ENCODE results near the gene RPS6KB1.
"Not testable (repeated sequence)": the region's sequence is repeated elsewhere in the genome, so short reads cannot be mapped to it uniquely, and the experiment has no call there.

The RPS6KB1 gene

DNA sequence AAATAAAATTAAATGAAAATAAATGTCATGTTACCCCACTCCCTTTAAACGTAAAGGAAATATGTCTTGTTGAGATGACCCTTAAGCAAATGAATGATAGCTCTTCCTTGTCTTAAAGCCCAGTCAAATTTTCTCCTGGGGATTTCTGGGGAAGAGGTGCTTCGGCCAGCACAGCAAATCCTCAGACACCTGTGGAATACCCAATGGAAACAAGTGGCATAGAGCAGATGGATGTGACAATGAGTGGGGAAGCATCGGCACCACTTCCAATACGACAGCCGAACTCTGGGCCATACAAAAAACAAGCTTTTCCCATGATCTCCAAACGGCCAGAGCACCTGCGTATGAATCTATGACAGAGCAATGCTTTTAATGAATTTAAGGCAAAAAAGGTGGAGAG is 53.5 kb downstream of the RPS6KB1 start:
- DNase-seq = not testable (repeated sequence)

DNA sequence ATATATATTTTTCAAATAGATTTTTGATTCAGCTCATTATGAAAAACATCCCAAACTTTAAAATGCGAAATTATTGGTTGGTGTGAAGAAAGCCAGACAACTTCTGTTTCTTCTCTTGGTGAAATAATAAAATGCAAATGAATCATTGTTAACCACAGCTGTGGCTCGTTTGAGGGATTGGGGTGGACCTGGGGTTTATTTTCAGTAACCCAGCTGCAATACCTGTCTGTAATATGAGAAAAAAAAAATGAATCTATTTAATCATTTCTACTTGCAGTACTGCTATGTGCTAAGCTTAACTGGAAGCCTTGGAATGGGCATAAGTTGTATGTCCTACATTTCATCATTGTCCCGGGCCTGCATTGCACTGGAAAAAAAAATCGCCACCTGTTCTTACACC is 54.4 kb downstream of the RPS6KB1 start:
- not testable (repeated sequence) for DNase-seq

DNA sequence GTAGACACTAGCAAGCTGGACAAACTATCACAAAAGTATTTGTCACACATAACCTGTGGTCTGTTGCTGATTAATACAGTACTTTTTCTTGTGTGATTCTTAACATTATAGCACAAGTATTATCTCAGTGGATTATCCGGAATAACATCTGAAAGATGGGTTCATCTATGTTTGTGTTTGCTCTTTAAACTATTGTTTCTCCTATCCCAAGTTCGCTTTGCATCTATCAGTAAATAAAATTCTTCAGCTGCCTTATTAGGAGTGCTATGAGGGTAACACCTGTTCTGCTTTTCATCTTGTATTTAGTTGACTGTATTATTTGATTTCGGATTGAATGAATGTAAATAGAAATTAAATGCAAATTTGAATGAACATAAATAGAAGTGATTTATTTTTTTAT is 57.1 kb downstream of the RPS6KB1 start:
- no peak for DNase-seq

DNA sequence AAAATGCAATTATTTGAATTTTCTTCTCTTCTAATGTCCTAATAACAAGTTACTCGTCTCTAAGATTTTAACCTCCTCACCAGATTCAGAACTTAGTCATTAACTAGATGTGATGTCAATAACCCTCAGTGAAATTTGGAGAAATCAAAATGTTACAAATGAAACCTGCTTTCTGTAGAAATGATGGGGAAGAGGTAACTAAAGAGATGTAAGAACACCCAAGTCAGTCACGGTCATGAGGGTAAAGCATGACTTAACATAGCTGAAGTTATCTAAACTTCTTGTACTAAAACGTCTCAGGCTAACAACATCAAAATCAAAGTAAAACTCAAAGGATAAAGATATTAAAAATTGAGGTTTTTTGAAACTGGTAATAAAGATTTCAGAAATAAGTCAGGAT is 61.9 kb downstream of the RPS6KB1 start:
- no peak for DNase-seq

DNA sequence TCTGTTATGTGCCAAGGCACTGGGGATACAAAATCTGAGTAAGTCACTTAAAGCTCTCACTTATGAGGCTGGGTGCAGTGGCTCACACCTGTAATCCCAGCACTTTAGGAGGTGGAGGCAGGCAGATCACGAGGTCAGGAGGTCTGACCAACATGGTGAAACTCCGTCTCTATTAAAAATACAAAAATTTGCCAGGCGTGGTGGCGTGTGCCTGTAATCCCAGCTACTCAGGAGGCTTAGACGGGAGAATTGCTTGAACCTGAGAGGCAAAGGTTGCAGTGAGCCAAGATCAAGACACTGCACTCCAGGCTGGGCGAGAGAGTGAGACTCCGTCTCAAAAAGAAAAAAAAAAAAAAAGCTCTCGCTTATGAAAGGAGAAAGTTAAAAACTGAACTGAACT is 66.7 kb downstream of the RPS6KB1 start:
- not testable (repeated sequence) for DNase-seq

DNA sequence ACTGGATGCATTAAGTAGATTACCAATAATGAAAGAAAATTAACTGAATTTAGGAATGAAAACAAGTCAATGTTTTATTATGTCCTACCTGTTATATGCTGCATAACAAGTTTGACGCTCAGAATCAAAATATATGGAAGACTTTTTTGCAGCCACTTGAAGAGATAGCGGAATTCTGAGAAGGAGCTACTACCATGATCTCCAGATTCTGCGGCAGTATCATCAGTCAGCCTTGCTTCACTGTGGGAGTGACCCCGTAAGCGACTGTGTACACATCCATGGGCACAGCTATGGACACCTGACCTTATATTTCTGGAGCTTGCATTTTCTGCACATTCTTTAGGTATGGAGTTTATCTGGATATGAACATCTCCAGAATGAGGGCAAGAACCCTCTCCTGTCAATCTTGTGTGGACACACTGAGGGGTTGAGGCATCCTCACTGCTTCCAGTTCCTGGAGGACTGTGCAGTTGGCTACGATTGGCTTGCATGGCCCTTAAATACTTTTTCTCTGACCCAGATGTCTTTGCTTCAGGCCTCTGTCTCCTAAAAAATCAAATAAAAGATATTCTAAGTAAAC is 69.9 kb downstream of the RPS6KB1 start:
- DNase-seq = no peak

DNA sequence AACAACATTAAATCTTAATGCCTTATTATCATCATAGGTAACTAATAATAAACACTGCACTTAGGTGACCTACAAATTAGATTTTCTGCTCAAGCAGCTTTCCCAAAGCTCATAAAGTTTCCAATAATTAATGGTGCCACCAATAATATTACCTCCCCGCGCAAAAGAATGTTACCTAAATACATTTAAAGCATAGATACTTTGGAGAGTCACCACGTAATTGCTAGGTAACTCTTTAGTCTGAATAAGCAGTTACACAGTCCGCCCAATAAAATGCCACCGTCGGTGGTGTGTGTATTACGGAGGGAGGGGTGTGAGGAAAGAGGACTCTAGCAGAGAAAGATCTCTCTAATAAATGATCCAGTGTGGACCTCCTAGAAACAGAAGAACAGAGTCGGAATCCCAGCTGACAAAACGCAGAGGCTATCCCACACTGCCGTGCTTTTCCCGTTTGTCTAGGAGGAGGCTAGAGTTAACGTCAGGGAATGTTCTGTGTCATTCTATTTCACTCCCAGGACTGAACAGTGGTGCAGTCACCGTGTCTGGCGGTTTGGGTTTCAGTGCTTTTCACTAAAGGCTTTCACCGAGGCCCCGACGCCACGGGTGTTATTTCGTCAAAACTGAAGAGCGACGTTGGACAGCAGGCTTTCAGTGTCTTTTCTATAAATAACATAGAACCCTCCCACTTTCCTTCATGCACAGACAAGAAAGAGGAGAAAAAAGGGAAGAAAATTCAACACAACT is 71.0 kb downstream of the RPS6KB1 start:
- peak; percentile 73 for DNase-seq

DNA sequence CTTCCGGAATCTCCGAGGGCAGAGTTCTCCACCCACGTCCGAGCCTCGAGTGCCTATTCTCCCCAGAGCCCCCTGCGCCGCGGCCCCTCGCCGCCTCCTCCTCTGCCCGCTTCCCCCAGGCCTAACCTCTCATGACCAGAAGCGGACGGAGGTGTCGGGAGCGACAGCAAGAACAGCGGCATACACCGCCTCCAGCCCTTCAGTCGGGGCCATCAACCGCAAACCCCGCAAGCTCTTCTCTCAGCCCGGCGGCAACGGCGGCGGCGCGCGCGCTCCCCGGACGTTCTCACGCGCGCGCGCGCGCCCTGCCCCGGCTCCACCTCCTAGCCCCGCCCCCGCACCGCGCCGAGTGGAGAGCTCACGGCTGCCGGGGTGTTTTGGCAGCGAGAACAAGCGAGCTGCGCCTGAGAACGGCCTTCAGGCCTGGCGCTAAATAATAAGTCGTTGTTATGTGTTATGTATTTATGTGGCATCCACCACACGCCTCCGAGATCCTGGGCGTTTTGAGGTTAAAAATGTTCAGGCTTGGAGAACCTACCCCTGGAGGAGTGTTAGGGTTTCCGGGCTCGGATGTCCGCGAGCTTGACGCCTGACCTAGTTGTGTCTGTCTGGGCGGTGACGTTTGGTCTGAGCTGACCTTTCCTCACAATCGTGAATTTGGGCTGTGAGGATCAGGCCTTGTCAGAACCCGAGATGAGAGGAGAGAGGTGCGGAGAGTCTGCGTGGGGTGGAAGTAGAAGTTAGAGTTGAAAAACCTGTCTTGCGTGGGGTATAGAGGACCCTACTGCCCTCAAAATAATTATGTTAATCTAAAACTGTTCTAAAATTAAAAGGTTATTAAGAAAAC is 71.8 kb downstream of the RPS6KB1 start, which contains the start of gene RNFT1:
TSS of gene RNFT1 (minus strand) at position 259 of the 847 bp plus-strand sequence. CDS start at position 182, 77 bp downstream.
- DNase-seq = peak; percentile 94

DNA sequence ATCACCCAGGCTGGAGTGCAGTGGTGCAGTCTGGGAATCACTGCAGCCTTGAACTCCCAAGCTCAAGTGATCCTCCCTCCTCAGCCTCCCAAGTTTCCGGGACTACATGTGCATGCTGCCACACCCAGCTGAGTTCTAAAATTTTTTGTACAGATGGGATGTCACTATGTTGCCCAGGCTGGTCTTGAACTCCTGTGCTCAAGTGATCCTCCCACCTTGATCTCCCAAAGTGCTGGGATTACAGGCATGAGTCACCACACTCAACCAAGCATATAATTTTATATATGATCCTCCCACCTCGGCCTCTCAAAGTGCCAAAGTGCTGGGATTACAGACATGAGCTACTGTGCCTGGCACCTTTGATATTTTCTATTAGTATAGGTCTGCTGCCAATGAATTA is 78.8 kb downstream of the RPS6KB1 start:
- DNase-seq = not testable (repeated sequence)

- DNase-seq = peak; percentile 15
Observed at GRCh38 chr17:59972778-59973177, 79.9 kb downstream of the RPS6KB1 start.

GRCh38 chr17:59973483-59973882 is 80.6 kb downstream of the RPS6KB1 start:
- not testable (repeated sequence) for DNase-seq

- not testable (repeated sequence) for DNase-seq
Observed at GRCh38 chr17:59975166-59975565, 82.2 kb downstream of the RPS6KB1 start.

GRCh38 chr17:59996608-59997007 is 103.7 kb downstream of the RPS6KB1 start:
- DNase-seq = not testable (repeated sequence)

All from hematopoietic multipotent progenitor cell treated with erythropoietin and hydrocortisone succinate and interleukin-3 and kit ligand, for 6 days (in vitro differentiated cells).